ENCODE data around the gene GCN1. TPM values are rescaled to one million over a fixed set of nuclear protein-coding genes. Genes with fewer than 3 reads are reported as not detected.

GCN1 gene
- total and polyA plus RNA-seq, 10 of the 15 experiments (the other 5 are each of a cell fraction or from before 2014, with no cell fraction given), result 10.8 to 150 (median 58.3) TPM

DNA sequence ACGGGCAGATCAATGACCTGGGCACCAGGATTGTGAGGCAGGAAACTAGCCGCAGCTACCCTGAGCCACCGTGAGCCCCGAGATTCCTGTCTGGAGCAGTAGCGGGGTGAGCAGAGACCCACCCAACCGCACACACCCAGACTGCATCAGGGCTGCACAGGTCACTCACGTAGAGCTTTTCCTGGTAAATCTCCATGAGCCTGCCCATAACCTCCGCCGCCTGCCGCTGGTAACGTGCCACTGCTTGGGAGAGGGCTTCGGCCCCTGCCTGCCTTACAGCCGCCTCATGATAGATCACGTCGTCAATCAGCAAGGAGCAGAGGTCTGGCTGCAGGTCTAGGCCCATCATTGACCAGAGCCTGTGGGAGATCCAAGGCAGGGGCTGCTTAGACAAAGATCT lies 39.4 kb downstream of the GCN1 start:
- H3K27ac ChIP-seq (ENCODE audit: control insufficient read depth, insufficient read depth), result no peak overlapping the region
- RAD21 ChIA-PET (ENCODE audit: unreplicated experiment), result no interaction called here
- DNase-seq (ENCODE audit: low read depth, low spot score), result no peak
- no peak overlapping the region for H2AFZ ChIP-seq (ENCODE audit: control insufficient read depth, low read depth, low read length)
- peaks cover 38 to 59% of the 10 kb centered on the region in 2 experiments for H3K36me3 ChIP-seq (ENCODE audit: control insufficient read depth in 2 of 2, insufficient read depth in 2 of 2, low read length in 1 of 2)
- BruUV-seq (replicated peaks), result no TSS peak
- in situ Hi-C loops (cut with MboI), result no loop called here
- no peak overlapping the region for H3K9ac ChIP-seq (ENCODE audit: control insufficient read depth, insufficient read depth, low read length)
- no peaks in the 10 kb centered on the region for H3K79me2 ChIP-seq (ENCODE audit: control insufficient read depth, insufficient read depth, low read length)
- CTCF ChIA-PET, result no interaction called here
- no peaks in the 10 kb centered on the region for H4K20me1 ChIP-seq (ENCODE audit: control insufficient read depth, insufficient read depth)
- 94% methylated on average over 15 of the region's 15 CpGs for WGBS (ENCODE audit: insufficient coverage, insufficient replicate concordance, low lambda C conversion rate, missing lambda C conversion rate)
- ATAC-seq, result no peak
- POLR2A ChIA-PET, result interaction anchor here (0.6 kb wide), 2 partner anchors 11 to 223 kb away, joined by 4 to 5 read pairs; no protein-coding TSS in a partner anchor
- peaks cover 4% of the 10 kb centered on the region for H3K4me1 ChIP-seq (ENCODE audit: control insufficient read depth, insufficient read depth, low read length)
- intact Hi-C loops (cut with micrococcal nuclease; ENCODE audit: unreplicated experiment), result no loop called here
- no peak overlapping the region for H3K4me2 ChIP-seq (ENCODE audit: control insufficient read depth, insufficient read depth)
- FAIRE-seq, result no peak
- no peak for TF ChIP-seq RAD51 (IDR thresholded peaks at IDR 0.05)
- no peak for TF ChIP-seq ZBED1 (IDR thresholded peaks at IDR 0.05; ENCODE audit: borderline replicate concordance)
- TF ChIP-seq FOXK2 (IDR thresholded peaks at IDR 0.05), result no peak
- TF ChIP-seq SRF (IDR thresholded peaks at IDR 0.05; ENCODE audit: low read depth in 2 of 2, low read length in 2 of 2), result no peak
- TF ChIP-seq, protein P1, sequence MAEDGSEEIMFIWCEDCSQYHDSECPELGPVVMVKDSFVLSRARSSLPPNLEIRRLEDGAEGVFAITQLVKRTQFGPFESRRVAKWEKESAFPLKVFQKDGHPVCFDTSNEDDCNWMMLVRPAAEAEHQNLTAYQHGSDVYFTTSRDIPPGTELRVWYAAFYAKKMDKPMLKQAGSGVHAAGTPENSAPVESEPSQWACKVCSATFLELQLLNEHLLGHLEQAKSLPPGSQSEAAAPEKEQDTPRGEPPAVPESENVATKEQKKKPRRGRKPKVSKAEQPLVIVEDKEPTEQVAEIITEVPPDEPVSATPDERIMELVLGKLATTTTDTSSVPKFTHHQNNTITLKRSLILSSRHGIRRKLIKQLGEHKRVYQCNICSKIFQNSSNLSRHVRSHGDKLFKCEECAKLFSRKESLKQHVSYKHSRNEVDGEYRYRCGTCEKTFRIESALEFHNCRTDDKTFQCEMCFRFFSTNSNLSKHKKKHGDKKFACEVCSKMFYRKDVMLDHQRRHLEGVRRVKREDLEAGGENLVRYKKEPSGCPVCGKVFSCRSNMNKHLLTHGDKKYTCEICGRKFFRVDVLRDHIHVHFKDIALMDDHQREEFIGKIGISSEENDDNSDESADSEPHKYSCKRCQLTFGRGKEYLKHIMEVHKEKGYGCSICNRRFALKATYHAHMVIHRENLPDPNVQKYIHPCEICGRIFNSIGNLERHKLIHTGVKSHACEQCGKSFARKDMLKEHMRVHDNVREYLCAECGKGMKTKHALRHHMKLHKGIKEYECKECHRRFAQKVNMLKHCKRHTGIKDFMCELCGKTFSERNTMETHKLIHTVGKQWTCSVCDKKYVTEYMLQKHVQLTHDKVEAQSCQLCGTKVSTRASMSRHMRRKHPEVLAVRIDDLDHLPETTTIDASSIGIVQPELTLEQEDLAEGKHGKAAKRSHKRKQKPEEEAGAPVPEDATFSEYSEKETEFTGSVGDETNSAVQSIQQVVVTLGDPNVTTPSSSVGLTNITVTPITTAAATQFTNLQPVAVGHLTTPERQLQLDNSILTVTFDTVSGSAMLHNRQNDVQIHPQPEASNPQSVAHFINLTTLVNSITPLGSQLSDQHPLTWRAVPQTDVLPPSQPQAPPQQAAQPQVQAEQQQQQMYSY (CRISPR knock-in tag; IDR thresholded peaks at IDR 0.05), result no peak
- TF ChIP-seq, protein P2, sequence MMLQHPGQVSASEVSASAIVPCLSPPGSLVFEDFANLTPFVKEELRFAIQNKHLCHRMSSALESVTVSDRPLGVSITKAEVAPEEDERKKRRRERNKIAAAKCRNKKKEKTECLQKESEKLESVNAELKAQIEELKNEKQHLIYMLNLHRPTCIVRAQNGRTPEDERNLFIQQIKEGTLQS (IDR thresholded peaks at IDR 0.05; ENCODE audit: borderline replicate concordance, extremely low read depth, low read depth, low read length), result no peak
- no peak for TF ChIP-seq BACH1 (IDR thresholded peaks at IDR 0.05; ENCODE audit: borderline replicate concordance)
- no peak for TF ChIP-seq SUPT20H (IDR thresholded peaks at IDR 0.05; ENCODE audit: borderline replicate concordance, control insufficient read depth, low read depth, low read length)
- no peak for TF ChIP-seq KAT2A (conservative IDR thresholded peaks at IDR 0.05; ENCODE audit: control insufficient read depth, low read depth, low read length)
- TF ChIP-seq STAT3 (IDR thresholded peaks at IDR 0.05; ENCODE audit: low read depth, low read length), result no peak
- TF ChIP-seq, protein P3, sequence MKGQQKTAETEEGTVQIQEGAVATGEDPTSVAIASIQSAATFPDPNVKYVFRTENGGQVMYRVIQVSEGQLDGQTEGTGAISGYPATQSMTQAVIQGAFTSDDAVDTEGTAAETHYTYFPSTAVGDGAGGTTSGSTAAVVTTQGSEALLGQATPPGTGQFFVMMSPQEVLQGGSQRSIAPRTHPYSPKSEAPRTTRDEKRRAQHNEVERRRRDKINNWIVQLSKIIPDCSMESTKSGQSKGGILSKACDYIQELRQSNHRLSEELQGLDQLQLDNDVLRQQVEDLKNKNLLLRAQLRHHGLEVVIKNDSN (IDR thresholded peaks at IDR 0.05; ENCODE audit: borderline replicate concordance, extremely low read length, insufficient read depth, low read depth, low read length), result no peak
- no peak for TF ChIP-seq NR2C2 (IDR thresholded peaks at IDR 0.05; ENCODE audit: borderline replicate concordance, control insufficient read depth, insufficient read length, low read depth)
- no peak for TF ChIP-seq NFIC (IDR thresholded peaks at IDR 0.05; ENCODE audit: low read depth, low read length)
- no peak for TF ChIP-seq ZNF622 (IDR thresholded peaks at IDR 0.05)
- TF ChIP-seq JUND (IDR thresholded peaks at IDR 0.05; ENCODE audit: low read depth, low read length), result no peak
- no peak for TF ChIP-seq HCFC1 (IDR thresholded peaks at IDR 0.05; ENCODE audit: low read length)
- no peaks in the 10 kb centered on the region for H3K27me3 ChIP-seq (replicated peaks in 1 of 2; ENCODE audit: control insufficient read depth in 2 of 2, insufficient read depth in 2 of 2, low read length in 1 of 2)
- no peak overlapping the region for H3K4me3 ChIP-seq
- no peaks in the 10 kb centered on the region for H3K9me3 ChIP-seq (replicated peaks; ENCODE audit: control insufficient read depth, insufficient read depth, low read length)
- SMC1A ChIA-PET (ENCODE audit: uncharacterized antibody, unreplicated experiment), result interaction anchor here (0.6 kb wide), 1 partner anchor 43 kb away, joined by 3 read pairs; no protein-coding TSS in a partner anchor
